Astrocyte (in vitro differentiated cells and primary cell): ENCODE data around the gene RNF152. TPM values are rescaled to one million over a fixed set of nuclear protein-coding genes. Genes with fewer than 3 reads are reported as not detected.

ENCODE experiments used
- DNase-seq: peaks from one replicate; pipeline ENCODE4 v3.0.0-alpha.2; 2010; ENCODE audit warnings: low read depth
- FAIRE-seq: peaks from 2 replicates; lab custom pipeline; 2011; peaks lifted over from hg19 to GRCh38; lab: Jason Lieb, UNC
- H2AFZ ChIP-seq: 2 replicates; pipeline ENCODE4 v1.6.0; 2012; ENCODE audit warnings: low read depth, low read length, inconsistent platforms
- H3K27ac ChIP-seq: 2 replicates; pipeline ENCODE4 v1.5.1; 2011; ENCODE audit warnings: low read depth, low read length, inconsistent platforms
- H3K27me3 ChIP-seq: 2 replicates; pipeline ENCODE4 v1.6.0; 2011; ENCODE audit warnings: low read length, inconsistent platforms; ENCODE audit not compliant: insufficient read depth
- H3K36me3 ChIP-seq: 2 replicates; pipeline ENCODE4 v1.5.1; 2011; ENCODE audit warnings: low read length, inconsistent platforms; ENCODE audit not compliant: insufficient read depth
- H3K4me1 ChIP-seq: 2 replicates; pipeline ENCODE4 v1.5.1; 2011; ENCODE audit warnings: low read length, inconsistent platforms; ENCODE audit not compliant: insufficient read depth
- H3K4me2 ChIP-seq: 2 replicates; pipeline ENCODE4 v1.6.0; 2012; ENCODE audit warnings: low read length, inconsistent platforms
- H3K4me3 ChIP-seq: 2 replicates; pipeline ENCODE4 v1.5.1; 2011; ENCODE audit warnings: low read depth, mild to moderate bottlenecking, low read length, inconsistent platforms; ENCODE audit not compliant: insufficient read depth
- H3K79me2 ChIP-seq: 2 replicates; pipeline ENCODE4 v1.6.0; 2012; ENCODE audit warnings: mild to moderate bottlenecking, low read length, inconsistent platforms; ENCODE audit not compliant: insufficient read depth
- H3K9ac ChIP-seq: 2 replicates; pipeline ENCODE4 v1.6.0; 2012; ENCODE audit warnings: mild to moderate bottlenecking, low read length, inconsistent platforms
- H3K9me3 ChIP-seq: 2 replicates; pipeline ENCODE4 v1.5.1; 2012; ENCODE audit warnings: low read depth, mild to moderate bottlenecking, low read length, inconsistent platforms; ENCODE audit not compliant: insufficient read depth
- H4K20me1 ChIP-seq: 2 replicates; pipeline ENCODE4 v1.6.0; 2012; ENCODE audit warnings: low read length, inconsistent platforms; ENCODE audit not compliant: insufficient read depth
- H3K27ac Mint-ChIP-seq: one replicate; pipeline ENCODE4 v1.8.0; 2021; ENCODE audit warnings: mild to moderate bottlenecking, mixed read lengths; ENCODE audit not compliant: unreplicated experiment
- H3K27me3 Mint-ChIP-seq: one replicate; pipeline ENCODE4 v1.8.0; 2021; ENCODE audit warnings: low read depth, mixed read lengths; ENCODE audit not compliant: unreplicated experiment
- H3K36me3 Mint-ChIP-seq: one replicate; pipeline ENCODE4 v1.8.0; 2021; ENCODE audit warnings: low read depth, mixed read lengths; ENCODE audit not compliant: unreplicated experiment
- H3K4me1 Mint-ChIP-seq: one replicate; pipeline ENCODE4 v1.8.0; 2021; ENCODE audit warnings: low read depth, mixed read lengths; ENCODE audit not compliant: unreplicated experiment
- H3K4me3 Mint-ChIP-seq: one replicate; pipeline ENCODE4 v1.8.0; 2021; ENCODE audit warnings: mild to moderate bottlenecking, moderate library complexity, mixed read lengths; ENCODE audit not compliant: unreplicated experiment
- H3K9me3 Mint-ChIP-seq: one replicate; pipeline ENCODE4 v1.8.0; 2021; ENCODE audit warnings: mild to moderate bottlenecking, mixed read lengths; ENCODE audit not compliant: unreplicated experiment
- EZH2 ChIP-seq: IDR thresholded peaks from 2 replicates; pipeline ENCODE4 v1.6.1; 2012; ENCODE audit warnings: mild to moderate bottlenecking, low read length, inconsistent platforms; ENCODE audit not compliant: insufficient read depth
- total RNA-seq: library from RNA; stranded (reverse); gene quantifications from 2 replicates; pipeline ENCODE4 v1.2.1, GENCODE V29; 2021
- TF ChIP-seq, protein P1 (sequence below): IDR thresholded peaks from 2 replicates; pipeline ENCODE4 v1.5.1; 2011; ENCODE audit warnings: low read depth, mild to moderate bottlenecking, inconsistent platforms, low read length, moderate library complexity; ENCODE audit not compliant: insufficient read depth

RNF152 gene
- total RNA-seq, 1 donor from 2014 or later = 68.7 TPM

DNA sequence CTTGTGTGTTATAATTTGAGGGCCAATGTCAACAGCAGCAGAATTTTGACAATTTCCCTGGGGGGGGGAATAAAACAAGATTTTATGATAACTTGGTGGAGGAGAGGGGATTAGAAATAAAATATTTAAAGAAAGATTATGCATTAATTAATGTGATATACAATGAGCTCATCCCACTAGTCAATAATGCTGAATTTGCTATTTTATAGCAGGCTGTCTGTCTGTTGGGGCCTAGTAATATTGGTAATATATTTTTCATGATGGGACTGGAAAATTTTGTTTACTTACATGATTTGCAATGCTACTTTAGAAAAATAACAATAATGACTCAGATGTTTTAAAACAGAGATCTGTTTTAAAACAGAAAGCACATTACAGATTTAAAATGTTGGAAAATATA lies 118.0 kb downstream of the RNF152 start:
- peaks cover 7% of the 10 kb centered on the region for H3K4me1 Mint-ChIP-seq
- FAIRE-seq (no peak), DNase-seq (no peak)
- Histone ChIP-seq H3K4me1 (no peaks in the 10 kb centered on the region), H3K27ac (no peak overlapping the region), H3K4me3 (no peak overlapping the region), H3K4me2 (no peak overlapping the region), H3K27me3 (no peaks in the 10 kb centered on the region), H3K9me3 (peaks cover 15% of the 10 kb centered on the region), H4K20me1 (no peaks in the 10 kb centered on the region), H3K79me2 (no peaks in the 10 kb centered on the region), H2AFZ (no peak overlapping the region), H3K36me3 (no peaks in the 10 kb centered on the region), H3K9ac (no peak overlapping the region)
- H3K27me3 Mint-ChIP-seq = no peaks in the 10 kb centered on the region
- no peak overlapping the region for H3K4me3 Mint-ChIP-seq
- peaks cover 15% of the 10 kb centered on the region for H3K36me3 Mint-ChIP-seq
- H3K27ac Mint-ChIP-seq = no peak overlapping the region
- peaks cover 49% of the 10 kb centered on the region for H3K9me3 Mint-ChIP-seq
- TF ChIP-seq EZH2 = no peak
- TF ChIP-seq, protein P1, sequence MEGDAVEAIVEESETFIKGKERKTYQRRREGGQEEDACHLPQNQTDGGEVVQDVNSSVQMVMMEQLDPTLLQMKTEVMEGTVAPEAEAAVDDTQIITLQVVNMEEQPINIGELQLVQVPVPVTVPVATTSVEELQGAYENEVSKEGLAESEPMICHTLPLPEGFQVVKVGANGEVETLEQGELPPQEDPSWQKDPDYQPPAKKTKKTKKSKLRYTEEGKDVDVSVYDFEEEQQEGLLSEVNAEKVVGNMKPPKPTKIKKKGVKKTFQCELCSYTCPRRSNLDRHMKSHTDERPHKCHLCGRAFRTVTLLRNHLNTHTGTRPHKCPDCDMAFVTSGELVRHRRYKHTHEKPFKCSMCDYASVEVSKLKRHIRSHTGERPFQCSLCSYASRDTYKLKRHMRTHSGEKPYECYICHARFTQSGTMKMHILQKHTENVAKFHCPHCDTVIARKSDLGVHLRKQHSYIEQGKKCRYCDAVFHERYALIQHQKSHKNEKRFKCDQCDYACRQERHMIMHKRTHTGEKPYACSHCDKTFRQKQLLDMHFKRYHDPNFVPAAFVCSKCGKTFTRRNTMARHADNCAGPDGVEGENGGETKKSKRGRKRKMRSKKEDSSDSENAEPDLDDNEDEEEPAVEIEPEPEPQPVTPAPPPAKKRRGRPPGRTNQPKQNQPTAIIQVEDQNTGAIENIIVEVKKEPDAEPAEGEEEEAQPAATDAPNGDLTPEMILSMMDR = no peak

DNA sequence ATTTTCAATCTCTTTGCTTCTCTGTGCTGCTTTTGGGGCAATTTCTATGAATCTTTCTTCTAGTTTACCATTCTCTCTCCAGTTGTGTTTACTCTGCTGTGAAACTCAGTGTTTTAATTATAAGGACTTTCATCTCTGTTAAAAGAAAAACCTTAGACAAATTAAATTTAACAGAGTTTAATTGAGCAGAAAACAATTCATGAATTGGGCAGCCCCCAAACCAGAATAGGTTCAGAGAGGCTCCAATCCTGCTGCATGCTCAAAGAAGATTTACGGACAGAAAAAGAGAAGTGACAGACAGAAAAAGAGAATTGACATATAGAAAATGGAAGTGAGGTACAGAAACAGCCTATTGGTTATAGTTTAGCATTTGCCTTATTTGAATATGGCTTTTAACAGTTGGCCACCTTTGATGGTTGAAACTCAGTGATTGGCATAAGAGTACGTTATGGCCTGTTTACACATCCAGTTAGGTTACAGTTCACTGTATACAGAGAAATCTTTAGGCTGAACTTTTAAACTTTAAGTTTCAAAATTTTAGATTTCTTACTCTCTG lies 120.4 kb downstream of the RNF152 start:
- no peak overlapping the region for H3K4me3 Mint-ChIP-seq
- H3K27me3 ChIP-seq = no peaks in the 10 kb centered on the region
- peaks cover 7% of the 10 kb centered on the region for H3K4me1 Mint-ChIP-seq
- H3K4me3 ChIP-seq = no peak overlapping the region
- no peak overlapping the region for H3K9ac ChIP-seq
- H3K4me2 ChIP-seq = no peak overlapping the region
- H3K9me3 Mint-ChIP-seq = peaks cover 33% of the 10 kb centered on the region
- no peaks in the 10 kb centered on the region for H3K79me2 ChIP-seq
- DNase-seq (no peak), FAIRE-seq (no peak)
- no peaks in the 10 kb centered on the region for H3K36me3 ChIP-seq
- H2AFZ ChIP-seq = no peak overlapping the region
- TF ChIP-seq, protein P1 = no peak
- no peak for TF ChIP-seq EZH2
- no peak overlapping the region for H3K27ac Mint-ChIP-seq
- H3K27ac ChIP-seq = no peak overlapping the region
- H3K36me3 Mint-ChIP-seq = peaks cover 10% of the 10 kb centered on the region
- H3K27me3 Mint-ChIP-seq = no peaks in the 10 kb centered on the region
- no peaks in the 10 kb centered on the region for H3K4me1 ChIP-seq
- H4K20me1 ChIP-seq = no peaks in the 10 kb centered on the region
- peaks cover 5% of the 10 kb centered on the region for H3K9me3 ChIP-seq

- H3K79me2 ChIP-seq = no peaks in the 10 kb centered on the region
- H3K4me1 Mint-ChIP-seq = peaks cover 7% of the 10 kb centered on the region
- no peak overlapping the region for H3K9ac ChIP-seq
- H3K36me3 Mint-ChIP-seq = peaks cover 10% of the 10 kb centered on the region
- no peak overlapping the region for H3K27ac ChIP-seq
- H3K27ac Mint-ChIP-seq = no peak overlapping the region
- H3K36me3 ChIP-seq = no peaks in the 10 kb centered on the region
- H3K9me3 Mint-ChIP-seq = peaks cover 33% of the 10 kb centered on the region
- H3K27me3 Mint-ChIP-seq = no peaks in the 10 kb centered on the region
- H4K20me1 ChIP-seq = no peaks in the 10 kb centered on the region
- H3K4me2 ChIP-seq = no peak overlapping the region
- H3K4me3 Mint-ChIP-seq = no peak overlapping the region
- FAIRE-seq (no peak), DNase-seq (no peak)
- no peak overlapping the region for H3K4me3 ChIP-seq
- no peak for TF ChIP-seq EZH2
- TF ChIP-seq, protein P1 = no peak
- peaks cover 5% of the 10 kb centered on the region for H3K9me3 ChIP-seq
- H3K27me3 ChIP-seq = no peaks in the 10 kb centered on the region
- no peaks in the 10 kb centered on the region for H3K4me1 ChIP-seq
- no peak overlapping the region for H2AFZ ChIP-seq
Observed at GRCh38 chr18:61771861-61772260, 120.9 kb downstream of the RNF152 start.
